Astrocyte (in vitro differentiated cells and primary cell): ENCODE results near the gene DGKG. TPM values are rescaled to one million over a fixed set of nuclear protein-coding genes. Genes with fewer than 3 reads are reported as not detected.

Experiments
- DNase-seq: peaks from one replicate; pipeline ENCODE4 v3.0.0-alpha.2; 2010; ENCODE audit warnings: low read depth
- FAIRE-seq: peaks from 2 replicates; lab custom pipeline; 2011; peaks lifted over from hg19 to GRCh38; lab: Jason Lieb, UNC
- H2AFZ ChIP-seq: 2 replicates; pipeline ENCODE4 v1.6.0; 2012; ENCODE audit warnings: low read depth, low read length, inconsistent platforms
- H3K27ac ChIP-seq: 2 replicates; pipeline ENCODE4 v1.5.1; 2011; ENCODE audit warnings: low read depth, low read length, inconsistent platforms
- H3K27me3 ChIP-seq: 2 replicates; pipeline ENCODE4 v1.6.0; 2011; ENCODE audit warnings: low read length, inconsistent platforms; ENCODE audit not compliant: insufficient read depth
- H3K36me3 ChIP-seq: 2 replicates; pipeline ENCODE4 v1.5.1; 2011; ENCODE audit warnings: low read length, inconsistent platforms; ENCODE audit not compliant: insufficient read depth
- H3K4me1 ChIP-seq: 2 replicates; pipeline ENCODE4 v1.5.1; 2011; ENCODE audit warnings: low read length, inconsistent platforms; ENCODE audit not compliant: insufficient read depth
- H3K4me2 ChIP-seq: 2 replicates; pipeline ENCODE4 v1.6.0; 2012; ENCODE audit warnings: low read length, inconsistent platforms
- H3K4me3 ChIP-seq: 2 replicates; pipeline ENCODE4 v1.5.1; 2011; ENCODE audit warnings: low read depth, mild to moderate bottlenecking, low read length, inconsistent platforms; ENCODE audit not compliant: insufficient read depth
- H3K79me2 ChIP-seq: 2 replicates; pipeline ENCODE4 v1.6.0; 2012; ENCODE audit warnings: mild to moderate bottlenecking, low read length, inconsistent platforms; ENCODE audit not compliant: insufficient read depth
- H3K9ac ChIP-seq: 2 replicates; pipeline ENCODE4 v1.6.0; 2012; ENCODE audit warnings: mild to moderate bottlenecking, low read length, inconsistent platforms
- H3K9me3 ChIP-seq: 2 replicates; pipeline ENCODE4 v1.5.1; 2012; ENCODE audit warnings: low read depth, mild to moderate bottlenecking, low read length, inconsistent platforms; ENCODE audit not compliant: insufficient read depth
- H4K20me1 ChIP-seq: 2 replicates; pipeline ENCODE4 v1.6.0; 2012; ENCODE audit warnings: low read length, inconsistent platforms; ENCODE audit not compliant: insufficient read depth
- H3K27ac Mint-ChIP-seq: one replicate; pipeline ENCODE4 v1.8.0; 2021; ENCODE audit warnings: mild to moderate bottlenecking, mixed read lengths; ENCODE audit not compliant: unreplicated experiment
- H3K27me3 Mint-ChIP-seq: one replicate; pipeline ENCODE4 v1.8.0; 2021; ENCODE audit warnings: low read depth, mixed read lengths; ENCODE audit not compliant: unreplicated experiment
- H3K36me3 Mint-ChIP-seq: one replicate; pipeline ENCODE4 v1.8.0; 2021; ENCODE audit warnings: low read depth, mixed read lengths; ENCODE audit not compliant: unreplicated experiment
- H3K4me1 Mint-ChIP-seq: one replicate; pipeline ENCODE4 v1.8.0; 2021; ENCODE audit warnings: low read depth, mixed read lengths; ENCODE audit not compliant: unreplicated experiment
- H3K4me3 Mint-ChIP-seq: one replicate; pipeline ENCODE4 v1.8.0; 2021; ENCODE audit warnings: mild to moderate bottlenecking, moderate library complexity, mixed read lengths; ENCODE audit not compliant: unreplicated experiment
- H3K9me3 Mint-ChIP-seq: one replicate; pipeline ENCODE4 v1.8.0; 2021; ENCODE audit warnings: mild to moderate bottlenecking, mixed read lengths; ENCODE audit not compliant: unreplicated experiment
- CTCF ChIP-seq: IDR thresholded peaks from 2 replicates; pipeline ENCODE4 v1.5.1; 2011; ENCODE audit warnings: low read depth, mild to moderate bottlenecking, inconsistent platforms, low read length, moderate library complexity; ENCODE audit not compliant: insufficient read depth
- EZH2 ChIP-seq: IDR thresholded peaks from 2 replicates; pipeline ENCODE4 v1.6.1; 2012; ENCODE audit warnings: mild to moderate bottlenecking, low read length, inconsistent platforms; ENCODE audit not compliant: insufficient read depth
- total RNA-seq: library from RNA; stranded (reverse); gene quantifications from 2 replicates; pipeline ENCODE4 v1.2.1, GENCODE V29; 2021

Gene DGKG
- total RNA-seq, 1 donor from 2014 or later, result 0.64 TPM

- Histone ChIP-seq H3K27me3 (peaks cover 11% of the 10 kb centered on the region), H3K4me2 (no peak overlapping the region), H3K9ac (no peak overlapping the region), H4K20me1 (peaks cover 10% of the 10 kb centered on the region), H3K9me3 (no peaks in the 10 kb centered on the region), H3K27ac (no peak overlapping the region), H3K36me3 (no peaks in the 10 kb centered on the region), H2AFZ (no peak overlapping the region), H3K79me2 (peaks cover 23% of the 10 kb centered on the region), H3K4me1 (peaks cover 19% of the 10 kb centered on the region), H3K4me3 (no peak overlapping the region)
- Mint-ChIP-seq H3K36me3 (no peaks in the 10 kb centered on the region), H3K27me3 (peaks cover 54% of the 10 kb centered on the region), H3K4me3 (peak overlapping the region; percentile 88), H3K27ac (peak overlapping the region; percentile 95), H3K4me1 (peaks cover 10% of the 10 kb centered on the region), H3K9me3 (no peaks in the 10 kb centered on the region)
- DNase-seq (no peak), FAIRE-seq (no peak)
- no peak for TF ChIP-seq CTCF
- no peak for TF ChIP-seq EZH2
Observed at GRCh38 chr3:186110975-186111974, 250.8 kb downstream of the DGKG start.

GRCh38 chr3:186109897-186110803 lies 251.9 kb downstream of the DGKG start:
- peak overlapping the region; percentile 93 for H3K4me2 ChIP-seq
- no peaks in the 10 kb centered on the region for H3K36me3 Mint-ChIP-seq
- peaks cover 34% of the 10 kb centered on the region for H3K79me2 ChIP-seq
- peaks cover 19% of the 10 kb centered on the region for H3K4me1 Mint-ChIP-seq
- FAIRE-seq (no peak), DNase-seq (peak; percentile 12)
- H4K20me1 ChIP-seq, result peaks cover 16% of the 10 kb centered on the region
- H3K27ac ChIP-seq, result peak overlapping the region; percentile 81
- peaks cover 44% of the 10 kb centered on the region for H3K27me3 Mint-ChIP-seq
- peak overlapping the region; percentile 84 for H2AFZ ChIP-seq
- H3K36me3 ChIP-seq, result peaks cover 6% of the 10 kb centered on the region
- TF ChIP-seq EZH2, result no peak
- H3K4me3 ChIP-seq, result peak overlapping the region; percentile 72
- H3K27ac Mint-ChIP-seq, result peak overlapping the region; percentile 95
- H3K9ac ChIP-seq, result peak overlapping the region; percentile 86
- peaks cover 11% of the 10 kb centered on the region for H3K27me3 ChIP-seq
- H3K9me3 Mint-ChIP-seq, result no peaks in the 10 kb centered on the region
- no peaks in the 10 kb centered on the region for H3K9me3 ChIP-seq
- peak overlapping the region; percentile 88 for H3K4me3 Mint-ChIP-seq
- H3K4me1 ChIP-seq, result peaks cover 19% of the 10 kb centered on the region
